HCT116 (cell line): Measurements from ENCODE around the gene GORASP1. TPM values are rescaled to one million over a fixed set of nuclear protein-coding genes. Genes with fewer than 3 reads are reported as not detected.

Experiments
- ATAC-seq: fragments of 200-7000 bp; cut with Tn5 transposase; 2 replicates; pipeline ENCODE4 v1.9.1; 2020; ENCODE audit warnings: mild to moderate bottlenecking, moderate library complexity
- BruUV-seq: library from RNA; stranded (reverse); fragments of 400-500 nt; replicated peaks from 2 replicates; lab custom pipeline; 2021; lab: Mats Ljungman, UMichigan
- CTCF ChIA-PET: fragments of 300-600 bp; sonication (Branson Sonifier 250); formaldehyde crosslinking; loops from one replicate; lab custom pipeline; 2021; ENCODE audit warnings: antibody characterized with exemption; lab: Charles Lee
- POLR2A ChIA-PET: fragments of 300-600, 350-600 bp; sonication (Branson Sonifier 250); formaldehyde crosslinking; loops from one replicate; lab custom pipeline; 2021; ENCODE audit warnings: antibody characterized with exemption; lab: Charles Lee
- RAD21 ChIA-PET, 2 experiments: fragments of 300-600 bp; sonication (Branson Sonifier 250); formaldehyde crosslinking; loops; one replicate each; lab custom pipeline; 2023; ENCODE audit warnings: low total read pairs in 2 of 2; ENCODE audit not compliant: uncharacterized antibody in 2 of 2, unreplicated experiment in 2 of 2, low non-redundant PET in 1 of 2; lab: Charles Lee
- DNase-seq: peaks from one replicate; pipeline ENCODE4 v3.0.0-alpha.2; 2010; ENCODE audit warnings: low read depth, low spot score
- H2AFZ ChIP-seq: fragments of 200-600 bp; shearing (Covaris generic), sonication (generic); 2 replicates; pipeline ENCODE4 v1.6.1; 2017; ENCODE audit warnings: low read depth, mixed run types, mixed read lengths, antibody characterized with exemption, low read length; ENCODE audit not compliant: poor library complexity, severe bottlenecking
- H3K27ac ChIP-seq: 2 replicates; pipeline ENCODE4 v1.5.1; 2012; ENCODE audit warnings: low read depth, low read length
- H3K27me3 ChIP-seq: fragments of 200-600 bp; sonication (generic); 2 replicates; pipeline ENCODE4 v1.6.1; 2016; ENCODE audit warnings: mixed run types, low read length, mixed read lengths; ENCODE audit not compliant: insufficient read depth
- H3K36me3 ChIP-seq, 2 experiments: fragments of 200-500 bp in 1 of 2; fragments of 200-600 bp in 1 of 2; sonication (Bioruptor generic) in 1 of 2; sonication (generic) in 1 of 2; 2 replicates each; pipeline versions ENCODE4 v1.5.1 to v1.6.1; 2014 to 2016; ENCODE audit warnings: low read length in 2 of 2, inconsistent platforms in 1 of 2, mixed read lengths in 1 of 2, mixed run types in 1 of 2; ENCODE audit not compliant: insufficient read depth in 2 of 2, control insufficient read depth in 1 of 2
- H3K4me1 ChIP-seq, 2 experiments: fragments of 200-600 bp in 1 of 2; sonication (generic) in 1 of 2; 2 replicates each; pipeline versions ENCODE4 v1.5.1 to v1.6.1; 2012 to 2017; ENCODE audit warnings: low read length in 2 of 2, inconsistent platforms in 1 of 2, mild to moderate bottlenecking in 1 of 2, mixed read lengths in 1 of 2, mixed run types in 1 of 2, moderate library complexity in 1 of 2; ENCODE audit not compliant: insufficient read depth in 2 of 2, control insufficient read depth in 1 of 2
- H3K4me2 ChIP-seq: fragments of 200-600 bp; sonication (generic); 2 replicates; pipeline ENCODE4 v1.6.1; 2017; ENCODE audit warnings: mixed run types, low read length, mixed read lengths
- H3K4me3 ChIP-seq, 2 experiments: fragments of 200-600 bp in 1 of 2; sonication (generic) in 1 of 2; replicated peaks in 1 of 2; 2 replicates each; pipeline ENCODE4 v1.5.1; 2011 to 2016; ENCODE audit warnings: low read length in 2 of 2, control low read depth in 1 of 2, low read depth in 1 of 2, mild to moderate bottlenecking in 1 of 2, mixed read lengths in 1 of 2, mixed run types in 1 of 2
- H3K79me2 ChIP-seq: fragments of 200-600 bp; sonication (generic); 2 replicates; pipeline ENCODE4 v1.6.1; 2017; ENCODE audit warnings: mild to moderate bottlenecking, mixed run types, low read length, moderate library complexity, mixed read lengths; ENCODE audit not compliant: insufficient read depth
- H3K9ac ChIP-seq: fragments of 200-600 bp; sonication (generic); 2 replicates; pipeline ENCODE4 v1.6.1; 2016; ENCODE audit warnings: low read length, mixed read lengths
- H3K9me2 ChIP-seq: fragments of 200-600 bp; sonication (generic), shearing (Covaris generic); 2 replicates; pipeline ENCODE4 v1.6.1; 2017; ENCODE audit warnings: mixed run types, mild to moderate bottlenecking, moderate library complexity; ENCODE audit not compliant: insufficient read depth
- H3K9me3 ChIP-seq, 2 experiments: fragments of 200-500 bp in 1 of 2; fragments of 200-600 bp in 1 of 2; sonication (Bioruptor generic) in 1 of 2; sonication (generic) in 1 of 2; 2 replicates each; pipeline ENCODE4 v1.6.1; 2014 to 2017; ENCODE audit warnings: low read length in 2 of 2, mixed read lengths in 2 of 2, inconsistent platforms in 1 of 2, low read depth in 1 of 2, mild to moderate bottlenecking in 1 of 2, mixed run types in 1 of 2, moderate library complexity in 1 of 2; ENCODE audit not compliant: control insufficient read depth in 1 of 2, insufficient read depth in 1 of 2
- H4K20me1 ChIP-seq: fragments of 200-600 bp; sonication (generic), shearing (Covaris generic); 2 replicates; pipeline ENCODE4 v1.6.1; 2017; ENCODE audit warnings: mixed run types, mild to moderate bottlenecking, moderate library complexity; ENCODE audit not compliant: insufficient read depth
- CBX3 ChIP-seq: IDR thresholded peaks from 2 replicates; pipeline ENCODE4 v1.6.1; 2012; ENCODE audit warnings: low read depth
- EZH2 ChIP-seq: fragments of 200-600 bp; sonication (generic); IDR thresholded peaks from 2 replicates; pipeline ENCODE4 v1.6.1; 2017; ENCODE audit warnings: antibody characterized with exemption, mixed run types
- EZH2phosphoT487 ChIP-seq: fragments of 200-600 bp; IDR thresholded peaks from 2 replicates; pipeline ENCODE4 v1.6.1; 2018; ENCODE audit warnings: antibody characterized with exemption, borderline replicate concordance
- FOSL1 ChIP-seq: IDR thresholded peaks from 2 replicates; pipeline ENCODE4 v1.6.1; 2012; ENCODE audit warnings: low read depth
- JUND ChIP-seq: IDR thresholded peaks from 2 replicates; pipeline ENCODE4 v1.6.1; 2012
- POLR2AphosphoS5 ChIP-seq: IDR thresholded peaks from 2 replicates; pipeline ENCODE4 v1.6.1; 2011; ENCODE audit warnings: mild to moderate bottlenecking, low read depth, low read length, moderate library complexity
- RAD21 ChIP-seq: IDR thresholded peaks from 2 replicates; pipeline ENCODE4 v1.6.1; 2012; ENCODE audit warnings: low read depth, mild to moderate bottlenecking
- SP1 ChIP-seq: IDR thresholded peaks from 2 replicates; pipeline ENCODE4 v1.6.1; 2012; ENCODE audit warnings: low read depth
- SRF ChIP-seq: IDR thresholded peaks from 2 replicates; pipeline ENCODE4 v1.6.1; 2012; ENCODE audit warnings: low read depth
- TCF7L2 ChIP-seq: IDR thresholded peaks from 2 replicates; pipeline ENCODE4 v1.7.0; 2011; ENCODE audit warnings: borderline replicate concordance, inconsistent platforms; ENCODE audit not compliant: insufficient read depth, insufficient read length; ENCODE audit errors: extremely low read depth
- ZNF274 ChIP-seq: fragments of 200-500 bp; sonication (Bioruptor generic); IDR thresholded peaks from 2 replicates; pipeline ENCODE4 v1.6.1; 2014; ENCODE audit warnings: mild to moderate bottlenecking, low read depth, low read length, inconsistent platforms
- intact Hi-C: fragments of 100-400 bp; cut with micrococcal nuclease; formaldehyde crosslinking; loops from 2 replicates; pipeline ENCODE4 v1.10.0; 2022
- total RNA-seq: library from RNA; stranded (reverse); gene quantifications from one replicate; pipeline ENCODE4 v1.2.1, GENCODE V29; 2021; ENCODE audit not compliant: unreplicated experiment
- TF ChIP-seq, protein P1 (sequence below): IDR thresholded peaks from 2 replicates; pipeline ENCODE4 v1.6.1; 2012
- TF ChIP-seq, protein P2 (sequence below): IDR thresholded peaks from 2 replicates; pipeline ENCODE4 v1.6.1; 2012
- TF ChIP-seq, protein P3 (sequence below): IDR thresholded peaks from 2 replicates; pipeline ENCODE4 v1.6.1; 2012; ENCODE audit warnings: low read depth

GORASP1 gene
- total RNA-seq, 1 experiment from 2014 or later: 38.8 TPM

DNA sequence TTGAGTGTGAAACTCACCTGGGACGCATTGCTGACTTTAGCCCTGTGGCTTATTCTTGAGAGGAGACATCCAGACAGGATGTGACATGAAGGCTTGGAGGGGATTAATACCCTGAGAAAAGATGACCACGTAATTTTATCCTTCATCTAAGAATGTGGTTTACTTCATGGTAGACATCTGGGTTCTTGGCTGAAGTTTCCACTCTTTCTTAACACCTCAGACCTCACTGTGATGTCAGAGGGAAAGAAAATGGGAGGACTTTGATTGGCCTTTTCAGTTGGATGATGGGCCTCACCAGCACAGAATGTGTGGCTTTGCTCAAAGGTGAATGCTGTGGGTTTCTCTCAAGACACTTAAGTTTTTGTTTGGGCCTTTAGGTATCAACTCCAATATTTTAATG, 16.5 kb downstream of the GORASP1 start:
- no peaks in the 10 kb centered on the region for H3K27me3 ChIP-seq
- BruUV-seq: no TSS peak
- H3K9ac ChIP-seq: no peak overlapping the region
- RAD21 ChIA-PET: no interaction called here
- no peaks in the 10 kb centered on the region for H4K20me1 ChIP-seq
- H3K36me3 ChIP-seq: peaks cover 0 to 18% of the 10 kb centered on the region in 2 experiments
- intact Hi-C loops: no loop called here
- H3K9me2 ChIP-seq: no peaks in the 10 kb centered on the region
- CTCF ChIA-PET: no interaction called here
- H3K4me2 ChIP-seq: no peak overlapping the region
- no peak overlapping the region for H3K4me3 ChIP-seq
- no peaks in the 10 kb centered on the region for H3K9me3 ChIP-seq
- H3K27ac ChIP-seq: no peak overlapping the region
- DNase-seq: no peak
- no peak overlapping the region for H2AFZ ChIP-seq
- no peak for ATAC-seq
- no peaks in the 10 kb centered on the region for H3K4me1 ChIP-seq
- TF ChIP-seq ZNF274 (no peak), POLR2AphosphoS5 (no peak), FOSL1 (no peak), SP1 (no peak), CBX3 (no peak), SRF (no peak), EZH2 (no peak), EZH2phosphoT487 (no peak), JUND (no peak), RAD21 (no peak), TCF7L2 (no peak)
- TF ChIP-seq, protein P1, sequence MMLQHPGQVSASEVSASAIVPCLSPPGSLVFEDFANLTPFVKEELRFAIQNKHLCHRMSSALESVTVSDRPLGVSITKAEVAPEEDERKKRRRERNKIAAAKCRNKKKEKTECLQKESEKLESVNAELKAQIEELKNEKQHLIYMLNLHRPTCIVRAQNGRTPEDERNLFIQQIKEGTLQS: no peak
- TF ChIP-seq, protein P2, sequence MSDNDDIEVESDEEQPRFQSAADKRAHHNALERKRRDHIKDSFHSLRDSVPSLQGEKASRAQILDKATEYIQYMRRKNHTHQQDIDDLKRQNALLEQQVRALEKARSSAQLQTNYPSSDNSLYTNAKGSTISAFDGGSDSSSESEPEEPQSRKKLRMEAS: no peak
- TF ChIP-seq, protein P3, sequence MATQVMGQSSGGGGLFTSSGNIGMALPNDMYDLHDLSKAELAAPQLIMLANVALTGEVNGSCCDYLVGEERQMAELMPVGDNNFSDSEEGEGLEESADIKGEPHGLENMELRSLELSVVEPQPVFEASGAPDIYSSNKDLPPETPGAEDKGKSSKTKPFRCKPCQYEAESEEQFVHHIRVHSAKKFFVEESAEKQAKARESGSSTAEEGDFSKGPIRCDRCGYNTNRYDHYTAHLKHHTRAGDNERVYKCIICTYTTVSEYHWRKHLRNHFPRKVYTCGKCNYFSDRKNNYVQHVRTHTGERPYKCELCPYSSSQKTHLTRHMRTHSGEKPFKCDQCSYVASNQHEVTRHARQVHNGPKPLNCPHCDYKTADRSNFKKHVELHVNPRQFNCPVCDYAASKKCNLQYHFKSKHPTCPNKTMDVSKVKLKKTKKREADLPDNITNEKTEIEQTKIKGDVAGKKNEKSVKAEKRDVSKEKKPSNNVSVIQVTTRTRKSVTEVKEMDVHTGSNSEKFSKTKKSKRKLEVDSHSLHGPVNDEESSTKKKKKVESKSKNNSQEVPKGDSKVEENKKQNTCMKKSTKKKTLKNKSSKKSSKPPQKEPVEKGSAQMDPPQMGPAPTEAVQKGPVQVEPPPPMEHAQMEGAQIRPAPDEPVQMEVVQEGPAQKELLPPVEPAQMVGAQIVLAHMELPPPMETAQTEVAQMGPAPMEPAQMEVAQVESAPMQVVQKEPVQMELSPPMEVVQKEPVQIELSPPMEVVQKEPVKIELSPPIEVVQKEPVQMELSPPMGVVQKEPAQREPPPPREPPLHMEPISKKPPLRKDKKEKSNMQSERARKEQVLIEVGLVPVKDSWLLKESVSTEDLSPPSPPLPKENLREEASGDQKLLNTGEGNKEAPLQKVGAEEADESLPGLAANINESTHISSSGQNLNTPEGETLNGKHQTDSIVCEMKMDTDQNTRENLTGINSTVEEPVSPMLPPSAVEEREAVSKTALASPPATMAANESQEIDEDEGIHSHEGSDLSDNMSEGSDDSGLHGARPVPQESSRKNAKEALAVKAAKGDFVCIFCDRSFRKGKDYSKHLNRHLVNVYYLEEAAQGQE: no peak
- no peaks in the 10 kb centered on the region for H3K79me2 ChIP-seq
- POLR2A ChIA-PET: no interaction called here
